HK-2 (cell line): ENCODE measurements around the gene RPS16.
"Not testable (repeated sequence)": the region's sequence is repeated elsewhere in the genome, so short reads cannot be mapped to it uniquely, and the experiment has no call there.

ENCODE experiments used
- DNase-seq: peaks from one replicate; pipeline ENCODE4 v3.0.0-alpha.2; 2018; ENCODE audit not compliant: unreplicated experiment

Gene RPS16

GRCh38 chr19:39435499-39436349 is at the start of gene RPS16:
TSS of gene RPS16 (minus strand) at chr19:39435949. CDS start at chr19:39435895, 54 bp downstream.
- DNase-seq, result peak; percentile 98

GRCh38 chr19:39483141-39483540 is 47.4 kb upstream of the RPS16 start:
- DNase-seq, result no peak

GRCh38 chr19:39481676-39482075 is 45.9 kb upstream of the RPS16 start:
- no peak for DNase-seq

- DNase-seq, result peak; percentile 21
Measured at GRCh38 chr19:39481229-39481545, 45.4 kb upstream of the RPS16 start.

- DNase-seq, result peak; percentile 99
Measured at GRCh38 chr19:39480337-39481228, 44.8 kb upstream of the RPS16 start, which contains the start of gene TIMM50. TSS of gene TIMM50 (plus strand) at chr19:39480838. CDS start at chr19:39480854, 16 bp downstream.

GRCh38 chr19:39479916-39480315 is 44.2 kb upstream of the RPS16 start:
- peak; percentile 41 for DNase-seq

GRCh38 chr19:39479319-39479801 is 43.6 kb upstream of the RPS16 start:
- peak; percentile 56 for DNase-seq

GRCh38 chr19:39475748-39476147 is 40.0 kb upstream of the RPS16 start:
- no peak for DNase-seq

- DNase-seq, result peak; percentile 50
Measured at GRCh38 chr19:39474139-39474620, 38.4 kb upstream of the RPS16 start.

- no peak for DNase-seq
Measured at GRCh38 chr19:39473443-39473960, 37.8 kb upstream of the RPS16 start.

GRCh38 chr19:39472746-39473442 is 37.1 kb upstream of the RPS16 start:
- no peak for DNase-seq

GRCh38 chr19:39471756-39472536 is 36.2 kb upstream of the RPS16 start:
- no peak for DNase-seq

GRCh38 chr19:39470724-39471339 is 35.1 kb upstream of the RPS16 start:
- DNase-seq, result no peak

- no peak for DNase-seq
Measured at GRCh38 chr19:39469567-39469966, 33.8 kb upstream of the RPS16 start.

- no peak for DNase-seq
Measured at GRCh38 chr19:39469036-39469435, 33.3 kb upstream of the RPS16 start.

GRCh38 chr19:39467941-39468340 is 32.2 kb upstream of the RPS16 start:
- no peak for DNase-seq

- DNase-seq, result no peak
Measured at GRCh38 chr19:39465956-39466747, 30.4 kb upstream of the RPS16 start.

GRCh38 chr19:39463403-39463802 is 27.7 kb upstream of the RPS16 start:
- DNase-seq, result no peak

GRCh38 chr19:39451257-39451656 is 15.5 kb upstream of the RPS16 start:
- DNase-seq, result not testable (repeated sequence)
